Measurements from ENCODE around the gene FTCD. TPM values are rescaled to one million over a fixed set of nuclear protein-coding genes. Genes with fewer than 3 reads are reported as not detected.
A peak's percentile ranks its signal among the peaks of the same experiment; 100 is the strongest.
"Not testable (repeated sequence)": the region's sequence is repeated elsewhere in the genome, so short reads cannot be mapped to it uniquely, and the experiment has no call there.

The FTCD gene
- polyA plus RNA-seq, 1 experiment = not detected

- no peak for DNase-seq (ENCODE audit: low read depth, low spot score)
- no peaks in the 10 kb centered on the region; the same call in 1 of the 2 replicates for H3K9me3 ChIP-seq (ENCODE audit: control insufficient read depth, insufficient read depth, low read length)
- no peak overlapping the region for H3K27ac ChIP-seq (ENCODE audit: low read depth, low read length)
- CTCF ChIA-PET = no interaction called here
- no peak for TF ChIP-seq CTCF (IDR thresholded peaks at IDR 0.05; ENCODE audit: low read depth, low read length)
- H3K4me3 ChIP-seq (ENCODE audit: low read depth, low read length) = no peak overlapping the region
- no peaks in the 10 kb centered on the region for H3K27me3 ChIP-seq (ENCODE audit: control insufficient read depth, insufficient read depth, low read length)
- POLR2A ChIA-PET = no interaction called here
These were observed 31.9 kb upstream of the FTCD start for GRCh38 chr21:46187261-46187660.

DNA sequence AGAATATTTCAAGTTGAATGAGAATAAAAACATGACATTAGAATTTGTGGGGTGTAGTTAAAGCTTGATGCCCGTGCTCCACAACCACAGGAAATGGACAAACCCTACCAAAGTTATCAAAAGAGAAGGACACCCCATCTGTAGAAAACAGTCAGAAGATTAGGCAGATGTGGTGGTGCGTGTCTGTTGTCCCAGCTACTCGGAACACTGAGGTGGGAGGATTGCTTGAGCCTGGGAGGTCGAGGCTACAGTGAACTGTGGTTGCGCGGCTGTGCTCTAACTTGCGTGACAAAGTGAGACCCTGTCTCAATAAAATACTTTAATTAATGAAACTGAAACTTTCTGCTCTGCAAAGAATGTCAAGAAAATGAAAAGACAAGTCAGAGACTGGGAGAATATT lies 30.3 kb upstream of the FTCD start:
- no peak overlapping the region for H3K4me3 ChIP-seq (ENCODE audit: low read depth, low read length)
- TF ChIP-seq CTCF (IDR thresholded peaks at IDR 0.05; ENCODE audit: low read depth, low read length) = no peak
- POLR2A ChIA-PET = no interaction called here
- no peaks in the 10 kb centered on the region for H3K27me3 ChIP-seq (ENCODE audit: control insufficient read depth, insufficient read depth, low read length)
- CTCF ChIA-PET = no interaction called here
- no peak for DNase-seq (ENCODE audit: low read depth, low spot score)
- H3K27ac ChIP-seq (ENCODE audit: low read depth, low read length) = no peak overlapping the region
- H3K9me3 ChIP-seq (ENCODE audit: control insufficient read depth, insufficient read depth, low read length) = no peaks in the 10 kb centered on the region; the same call in 1 of the 2 replicates

DNA sequence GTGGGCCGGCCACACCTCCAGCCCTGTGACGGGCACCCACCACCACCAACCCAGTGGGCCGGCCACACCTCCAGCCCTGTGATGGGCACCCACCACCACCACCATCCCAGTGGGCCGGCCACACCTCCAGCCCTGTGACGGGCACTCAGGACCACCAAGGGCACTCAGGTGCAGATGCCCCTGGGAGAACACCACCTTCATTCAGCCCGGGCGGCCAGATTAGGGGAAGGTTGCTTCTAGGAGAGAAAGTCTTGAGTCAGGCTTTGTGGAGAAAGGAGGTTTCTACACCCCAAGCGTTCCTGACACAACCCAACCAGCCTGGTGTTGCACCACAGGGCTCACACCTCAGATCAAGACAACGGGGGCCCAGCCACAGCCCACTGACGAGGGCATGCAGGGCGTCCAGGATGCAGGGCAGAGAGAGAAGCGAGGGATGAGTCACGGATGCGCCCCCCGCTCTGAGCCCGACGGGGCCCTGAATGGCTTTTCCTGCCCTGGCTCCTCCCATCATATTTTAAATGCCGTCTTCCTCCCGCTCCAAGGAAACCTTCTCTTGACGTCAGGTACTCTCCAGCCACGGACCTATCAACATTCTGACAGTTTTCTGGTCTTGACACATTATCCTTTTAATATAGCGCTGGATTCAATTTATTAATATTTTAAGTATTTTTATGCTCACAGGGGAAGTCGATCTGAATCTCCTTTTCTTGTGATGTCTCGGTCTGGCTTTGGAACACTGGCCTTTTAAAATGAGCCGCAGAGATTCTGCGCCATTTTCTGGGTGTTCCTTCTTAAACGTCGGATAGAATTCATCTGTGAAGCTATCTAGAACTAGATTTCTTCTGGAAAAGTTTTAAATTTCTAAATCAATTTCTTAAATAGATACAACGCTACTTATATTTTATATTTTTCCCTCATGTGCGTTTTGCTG lies 29.5 kb upstream of the FTCD start:
- Histone ChIP-seq H3K27me3 (ENCODE audit: control insufficient read depth, insufficient read depth, low read length) (no peaks in the 10 kb centered on the region), H3K4me3 (ENCODE audit: low read depth, low read length) (peak overlapping the region; percentile 50), H3K27ac (ENCODE audit: low read depth, low read length) (no peak overlapping the region), H3K9me3 (ENCODE audit: control insufficient read depth, insufficient read depth, low read length) (no peaks in the 10 kb centered on the region; the same call in 1 of the 2 replicates)
- TF ChIP-seq CTCF (IDR thresholded peaks at IDR 0.05; ENCODE audit: low read depth, low read length) = no peak
- ChIA-PET CTCF (no interaction called here), POLR2A (no interaction called here)
- DNase-seq (ENCODE audit: low read depth, low spot score) = no peak

DNA sequence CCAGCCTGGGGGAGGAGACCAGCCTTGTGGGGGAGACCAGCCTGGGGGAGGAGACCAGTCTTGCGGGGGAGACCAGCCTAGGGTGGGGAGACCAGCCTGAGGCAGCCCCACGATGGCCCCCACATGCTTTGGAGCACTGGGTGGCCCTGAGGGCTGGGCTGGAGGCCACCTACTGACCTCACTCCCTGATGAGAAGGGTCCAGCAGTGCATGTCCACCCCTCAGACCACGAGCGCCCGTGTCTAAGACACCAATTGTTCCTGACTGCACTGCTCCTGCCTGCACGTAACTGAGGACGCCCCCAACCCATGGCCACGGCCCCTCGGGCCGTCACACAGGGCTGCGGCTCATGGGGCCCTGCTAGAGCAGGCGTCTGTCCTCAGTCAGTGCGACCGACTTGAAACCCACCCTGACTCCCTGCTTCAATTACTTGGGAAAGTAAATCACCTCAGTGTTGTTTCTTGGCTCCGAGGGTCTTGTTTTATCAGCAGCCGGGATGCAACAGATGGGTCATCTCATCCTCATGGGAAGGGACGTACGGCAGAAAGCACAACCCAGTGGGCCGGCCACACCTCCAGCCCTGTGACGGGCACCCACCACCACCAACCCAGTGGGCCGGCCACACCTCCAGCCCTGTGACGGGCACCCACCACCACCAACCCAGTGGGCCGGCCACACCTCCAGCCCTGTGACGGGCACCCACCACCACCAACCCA lies 28.7 kb upstream of the FTCD start, which contains the start of gene SPATC1L:
TSS of gene SPATC1L (minus strand) at position 550 of the 715 bp plus-strand sequence. CDS start 1,643 bp downstream, outside the sequence.
- POLR2A ChIA-PET = interaction anchor here (0.6 kb wide), 1 partner anchor 128 kb away, joined by 5 read pairs; no protein-coding TSS in a partner anchor
- TF ChIP-seq CTCF (IDR thresholded peaks at IDR 0.05; ENCODE audit: low read depth, low read length) = no peak
- CTCF ChIA-PET = interaction anchor here (1.0 kb wide), 1 partner anchor 254 kb away, joined by 17 read pairs; no protein-coding TSS in a partner anchor
- no peak within 1 kb of the TSS for H3K27ac ChIP-seq (ENCODE audit: low read depth, low read length)
- no peak for DNase-seq (ENCODE audit: low read depth, low spot score)
- no peaks in the 10 kb centered on the region; the same call in 1 of the 2 replicates for H3K9me3 ChIP-seq (ENCODE audit: control insufficient read depth, insufficient read depth, low read length)
- peak within 1 kb of the TSS; percentile 58 for H3K4me3 ChIP-seq (ENCODE audit: low read depth, low read length)
- H3K27me3 ChIP-seq (ENCODE audit: control insufficient read depth, insufficient read depth, low read length) = no peaks in the 10 kb centered on the region

DNA sequence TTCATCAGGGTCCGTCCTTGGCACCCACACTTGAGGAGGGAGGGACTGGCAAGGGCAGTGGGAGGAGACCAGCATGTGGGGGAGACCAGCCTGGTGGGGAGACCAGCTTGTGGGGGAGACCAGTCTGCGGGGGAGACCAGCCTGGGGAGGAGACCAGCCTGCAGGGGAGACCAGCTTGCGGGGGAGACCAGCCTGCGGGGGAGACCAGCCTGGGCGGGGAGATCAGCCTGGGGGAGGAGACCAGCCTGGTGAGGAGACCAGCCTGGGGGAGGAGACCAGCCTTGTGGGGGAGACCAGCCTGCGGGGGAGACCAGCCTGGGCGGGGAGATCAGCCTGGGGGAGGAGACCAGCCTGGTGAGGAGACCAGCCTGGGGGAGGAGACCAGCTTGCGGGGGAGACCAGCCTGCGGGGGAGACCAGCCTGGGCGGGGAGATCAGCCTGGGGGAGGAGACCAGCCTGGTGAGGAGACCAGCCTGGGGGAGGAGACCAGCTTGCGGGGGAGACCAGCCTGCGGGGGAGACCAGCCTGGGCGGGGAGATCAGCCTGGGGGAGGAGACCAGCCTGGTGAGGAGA lies 28.0 kb upstream of the FTCD start:
- not testable (repeated sequence) for DNase-seq (ENCODE audit: low read depth, low spot score); H3K27me3 ChIP-seq (ENCODE audit: control insufficient read depth, insufficient read depth, low read length); H3K4me3 ChIP-seq (ENCODE audit: low read depth, low read length); H3K9me3 ChIP-seq (ENCODE audit: control insufficient read depth, insufficient read depth, low read length); H3K27ac ChIP-seq (ENCODE audit: low read depth, low read length)
- CTCF ChIA-PET = interaction anchor here (1.0 kb wide), 1 partner anchor 253 kb away, joined by 17 read pairs; no protein-coding TSS in a partner anchor
- POLR2A ChIA-PET = interaction anchor here (0.6 kb wide), 1 partner anchor 127 kb away, joined by 5 read pairs; no protein-coding TSS in a partner anchor

All from AG04450 (cell line).